Kasumi-1 (cell line): ENCODE measurements around the gene DCUN1D2.
"Not testable (repeated sequence)": the region's sequence is repeated elsewhere in the genome, so short reads cannot be mapped to it uniquely, and the experiment has no call there.

Experiments used
- DNase-seq, 2 experiments: peaks; one replicate each; lab custom pipeline; 2025; lab: John Stamatoyannopoulos, UW

Gene DCUN1D2

GRCh38 chr13:113445791-113446487, 44.6 kb downstream of the DCUN1D2 start:
- DNase-seq = no peak

GRCh38 chr13:113443991-113444390, 46.5 kb downstream of the DCUN1D2 start:
- DNase-seq = no peak

DNA sequence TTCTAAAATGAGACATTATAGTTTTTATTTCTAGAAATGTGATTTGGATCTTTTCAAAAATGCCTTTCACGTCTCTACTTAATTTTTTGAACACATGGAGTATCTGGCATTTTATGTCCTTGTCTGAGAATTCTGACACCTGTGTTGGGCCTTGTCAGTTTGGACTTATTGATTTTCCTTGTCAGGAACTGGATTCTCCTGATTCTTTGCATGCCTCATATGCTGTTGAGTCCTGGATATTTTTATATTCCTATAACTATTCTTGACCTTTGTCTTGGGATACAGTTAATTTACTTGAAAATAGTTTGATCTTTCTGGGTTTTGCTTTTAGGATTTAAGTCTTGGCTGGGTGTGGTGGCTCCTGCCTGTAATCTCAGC, 47.5 kb downstream of the DCUN1D2 start:
- no peak for DNase-seq

DNA sequence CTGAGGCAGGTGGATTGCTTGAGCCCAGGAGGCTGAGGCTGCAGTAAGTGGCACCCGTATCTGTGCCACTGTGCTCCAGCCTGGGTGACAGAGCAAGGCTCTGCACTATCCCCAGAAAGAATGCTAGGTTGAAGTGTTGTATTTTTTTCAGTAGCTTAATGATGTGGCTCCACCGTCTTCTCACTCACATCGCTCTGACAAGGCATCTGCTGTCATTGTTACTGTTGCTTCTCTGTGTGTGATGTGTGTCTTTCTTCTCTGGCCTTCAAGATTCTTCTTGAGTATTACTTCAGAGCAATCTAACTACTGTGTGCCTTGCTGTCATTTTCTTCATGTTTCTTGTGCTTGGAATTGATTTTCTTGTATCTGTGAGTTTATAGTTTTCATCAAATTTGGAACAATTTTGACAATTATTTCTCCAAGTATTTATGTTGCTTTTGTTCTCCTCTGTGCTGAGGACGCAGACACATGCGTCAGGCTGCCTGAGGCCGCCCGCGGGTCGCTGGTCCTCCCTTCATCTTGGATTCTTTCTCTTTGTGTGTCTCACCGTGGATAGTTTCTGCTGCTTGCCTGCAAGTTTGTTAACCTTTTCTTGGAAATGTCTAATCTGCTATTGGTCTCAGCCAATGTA, 48.0 kb downstream of the DCUN1D2 start:
- no peak for DNase-seq

GRCh38 chr13:113441661-113442060, 48.9 kb downstream of the DCUN1D2 start:
- no peak for DNase-seq

DNA sequence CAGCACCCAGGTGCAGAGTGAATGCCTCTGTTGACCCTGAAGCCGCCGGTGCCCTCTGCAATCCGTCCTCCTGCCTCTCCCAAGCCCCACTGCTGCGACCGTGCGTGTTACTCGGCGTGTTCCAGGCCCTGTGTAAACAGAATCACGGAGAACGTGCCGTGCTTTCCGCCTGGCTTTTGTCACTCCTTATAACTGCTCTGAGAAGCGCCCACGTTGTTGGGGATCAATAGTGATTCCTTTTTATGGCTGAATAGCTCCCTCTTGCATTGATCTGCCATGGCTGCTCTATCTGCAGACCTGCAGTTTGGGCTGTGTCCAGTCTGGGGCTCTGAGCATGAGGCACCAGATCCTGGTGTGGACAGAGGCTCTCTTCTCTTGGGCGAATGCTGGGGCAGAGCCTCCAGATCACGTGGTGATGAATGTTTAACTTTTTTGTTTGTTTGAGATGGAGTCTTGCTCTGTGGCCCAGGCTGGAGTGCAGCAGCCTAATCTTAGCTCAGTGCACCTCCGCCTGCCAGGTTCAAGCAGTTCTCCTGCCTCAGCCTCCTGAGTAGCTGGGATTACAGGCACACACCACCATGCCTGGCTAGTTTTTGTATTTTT, 53.0 kb downstream of the DCUN1D2 start:
- DNase-seq = no peak

DNA sequence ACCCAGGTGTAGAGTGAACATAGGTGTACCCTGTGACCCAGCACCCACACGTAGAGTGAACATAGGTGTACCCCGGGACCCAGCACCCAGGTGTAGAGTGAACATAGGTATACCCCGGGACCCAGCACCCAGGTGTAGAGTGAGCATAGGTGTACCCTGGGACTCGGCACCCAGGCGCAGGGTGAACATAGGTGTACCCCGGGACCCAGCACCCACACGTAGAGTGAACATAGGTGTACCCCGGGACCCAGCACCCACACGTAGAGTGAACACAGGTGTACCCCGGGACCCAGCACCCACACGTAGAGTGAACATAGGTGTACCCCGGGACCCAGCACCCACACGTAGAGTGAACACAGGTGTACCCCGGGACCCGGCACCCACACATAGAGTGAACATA, 53.6 kb downstream of the DCUN1D2 start:
- DNase-seq = not testable (repeated sequence)

DNA sequence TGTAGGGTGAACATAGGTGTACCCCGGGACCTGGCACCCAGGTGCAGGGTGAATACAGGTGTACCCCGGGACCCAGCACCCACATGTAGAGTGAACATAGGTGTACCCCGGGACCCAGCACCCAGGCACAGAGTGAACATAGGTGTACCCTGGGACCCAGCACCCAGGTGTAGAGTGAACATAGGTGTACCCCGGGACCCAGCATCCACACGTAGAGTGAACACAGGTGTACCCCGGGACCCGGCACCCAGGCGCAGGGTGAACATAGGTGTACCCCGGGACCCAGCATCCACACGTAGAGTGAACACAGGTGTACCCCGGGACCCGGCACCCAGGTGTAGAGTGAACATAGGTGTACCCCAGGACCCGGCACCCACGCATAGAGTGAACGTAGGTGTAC, 54.6 kb downstream of the DCUN1D2 start:
- DNase-seq = not testable (repeated sequence)

DNA sequence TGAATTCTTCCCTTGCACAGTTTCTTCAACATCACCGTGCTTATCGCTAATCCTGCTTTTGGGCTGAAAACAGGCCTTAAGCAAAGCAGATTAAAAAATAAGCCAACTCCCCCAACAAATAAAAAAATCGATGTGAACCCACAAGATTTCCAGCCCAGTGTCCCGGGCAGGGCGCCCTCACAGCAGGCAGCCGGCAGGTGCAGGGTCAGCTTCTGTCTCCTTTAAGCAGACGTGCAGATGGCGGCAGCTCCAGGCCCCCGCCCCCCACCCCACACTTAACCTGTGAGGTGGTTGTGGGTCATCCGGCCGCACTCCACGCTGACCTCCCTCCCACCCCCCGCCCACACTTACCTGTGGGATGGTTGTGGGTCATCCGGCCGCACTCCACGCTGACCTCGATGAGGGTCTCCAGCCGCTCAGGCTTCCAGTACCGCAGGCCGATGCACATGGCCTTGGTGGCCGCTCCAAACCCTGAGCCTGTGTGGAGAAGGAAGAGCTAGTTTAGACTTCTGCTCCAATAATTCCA, 57.1 kb downstream of the DCUN1D2 start:
- DNase-seq = no peak

- DNase-seq = no peak
Observed at GRCh38 chr13:113432506-113433270, 57.8 kb downstream of the DCUN1D2 start.

GRCh38 chr13:113431171-113431570, 59.3 kb downstream of the DCUN1D2 start:
- no peak for DNase-seq

GRCh38 chr13:113430378-113431110, 60.0 kb downstream of the DCUN1D2 start:
- no peak for DNase-seq

DNA sequence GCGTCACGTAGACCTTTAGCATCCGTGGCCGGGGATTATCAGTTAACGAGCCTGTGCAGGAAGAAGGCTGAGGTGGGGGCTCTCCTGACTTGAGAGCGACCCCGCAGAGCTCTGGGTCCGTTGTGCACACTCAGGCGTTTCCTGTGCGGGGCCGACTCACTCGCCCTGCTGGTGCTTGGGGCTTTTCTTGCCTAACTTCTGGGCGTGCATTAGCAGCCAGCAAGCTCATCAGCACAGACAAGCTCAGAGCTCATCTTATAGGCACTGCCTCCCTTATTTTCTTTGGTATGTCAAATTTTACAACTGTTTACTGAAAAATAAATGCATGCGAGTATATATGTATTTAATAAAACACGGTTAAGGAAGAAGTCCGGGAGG, 60.9 kb downstream of the DCUN1D2 start:
- no peak for DNase-seq

DNA sequence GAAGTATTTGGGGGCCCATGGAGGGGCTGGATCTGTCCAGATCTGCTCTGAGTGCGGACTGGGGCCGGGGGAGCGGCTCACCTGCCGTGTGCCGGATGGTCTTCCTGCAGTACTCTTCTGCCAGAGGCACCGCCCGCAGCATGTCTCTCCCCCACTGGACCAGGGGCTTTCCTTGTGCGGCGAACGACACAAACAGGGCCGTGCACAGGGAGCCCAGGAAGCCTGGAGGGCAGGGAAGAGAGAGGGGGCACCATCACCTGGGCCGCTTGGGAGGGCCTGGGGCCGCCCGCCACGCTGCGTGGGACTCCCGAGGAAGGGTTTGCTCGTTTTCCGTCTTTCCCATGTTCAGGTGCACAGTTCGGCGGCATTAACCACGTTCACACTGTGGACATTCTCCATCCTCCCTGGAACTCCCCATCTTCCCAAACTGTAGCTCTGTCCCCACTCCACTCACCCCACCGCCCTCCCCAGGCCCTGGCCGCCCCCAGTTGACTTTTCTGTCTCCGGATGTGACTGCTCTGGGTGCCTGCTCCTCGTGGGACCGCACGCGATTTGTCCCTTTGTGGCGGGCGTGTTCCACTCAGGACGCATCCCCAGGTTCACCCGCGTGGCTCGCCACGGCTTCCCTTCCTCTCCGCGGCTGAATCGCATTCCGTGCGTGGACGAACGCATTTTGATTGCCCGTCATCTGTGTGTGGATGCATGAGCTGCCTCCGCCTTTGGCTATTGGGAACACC, 61.5 kb downstream of the DCUN1D2 start:
- no peak for DNase-seq

DNA sequence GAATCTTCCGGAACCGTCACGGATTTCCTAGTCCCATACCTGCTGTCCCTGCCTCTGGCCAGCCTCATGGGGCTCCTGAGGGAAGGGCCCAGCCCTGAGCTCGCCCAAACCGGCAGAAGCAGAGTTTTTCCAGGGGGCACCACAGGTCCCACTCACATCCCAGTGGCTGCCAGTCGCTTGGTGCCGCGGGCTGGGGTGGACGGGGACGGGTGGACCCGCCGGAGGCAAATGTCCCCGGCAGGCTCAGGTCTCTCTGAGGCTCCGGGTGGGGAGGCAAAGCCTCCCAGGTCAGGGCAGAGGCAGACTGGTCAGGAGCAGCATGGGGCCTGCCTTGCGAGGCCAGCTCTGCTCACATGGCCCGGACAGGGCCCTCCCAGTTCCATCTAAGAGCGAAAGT, 62.0 kb downstream of the DCUN1D2 start:
- DNase-seq = no peak

DNA sequence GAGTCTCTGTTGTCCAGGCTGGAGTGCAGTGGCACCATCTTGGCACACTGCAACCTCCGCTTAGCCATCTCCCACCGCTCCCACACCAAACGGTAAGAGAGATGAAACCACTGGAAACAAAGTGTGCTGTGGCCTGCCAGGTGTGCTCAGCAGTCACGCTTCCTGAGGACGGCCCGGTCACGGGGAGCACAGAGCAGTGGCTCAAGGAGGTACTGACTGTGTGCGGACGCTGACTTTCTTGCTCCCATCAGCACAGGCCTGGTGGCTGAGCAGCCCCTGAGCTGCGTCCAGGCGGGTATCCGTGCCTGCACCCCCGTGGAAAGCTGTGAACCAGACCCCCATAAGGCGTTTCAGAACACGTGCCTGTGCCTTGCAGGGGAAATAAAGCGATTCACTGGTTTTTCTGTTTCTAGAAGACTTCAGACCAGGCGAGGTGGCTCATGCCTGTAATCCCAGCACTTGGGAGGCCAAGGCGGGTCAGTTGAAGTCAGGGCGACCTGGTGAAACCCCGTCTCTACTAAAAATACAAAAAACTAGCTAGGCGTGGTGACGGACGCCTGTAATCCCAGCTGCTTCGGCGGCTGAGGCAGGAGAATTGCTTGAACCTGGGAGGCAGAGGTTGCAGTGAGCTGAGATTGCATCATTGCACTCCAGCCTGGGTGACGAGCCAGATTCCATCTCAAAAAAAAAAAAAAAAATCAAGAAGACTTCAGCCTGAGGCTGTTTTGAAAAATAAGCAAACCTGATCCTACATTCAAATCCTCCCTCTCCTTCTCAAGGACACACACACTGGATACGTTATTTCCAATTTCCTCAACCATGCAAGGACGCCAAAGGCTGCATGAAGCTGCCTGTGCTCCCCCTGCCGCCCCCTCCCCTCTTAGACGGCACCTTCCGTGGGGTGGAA, 62.7 kb downstream of the DCUN1D2 start:
- DNase-seq = no peak

DNA sequence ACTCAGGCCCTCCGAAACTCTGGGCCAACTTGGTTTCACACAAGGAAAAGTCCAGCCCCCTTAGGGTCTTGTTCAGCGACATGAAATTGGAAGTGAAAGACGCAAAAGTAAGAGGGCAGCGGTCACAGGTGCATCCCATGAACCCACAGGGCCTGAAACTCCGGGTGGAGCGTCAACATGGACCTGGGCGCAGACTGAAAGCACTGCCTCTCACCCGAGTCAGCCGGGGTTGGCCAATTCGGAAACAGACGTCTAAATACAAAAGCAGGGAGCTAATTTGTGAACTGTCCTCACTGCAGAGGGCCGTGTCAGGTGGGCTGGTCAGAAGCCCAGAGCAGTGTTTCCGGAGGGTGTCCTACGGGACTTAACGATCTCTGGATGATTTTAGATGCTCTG, 63.9 kb downstream of the DCUN1D2 start:
- DNase-seq = no peak

DNA sequence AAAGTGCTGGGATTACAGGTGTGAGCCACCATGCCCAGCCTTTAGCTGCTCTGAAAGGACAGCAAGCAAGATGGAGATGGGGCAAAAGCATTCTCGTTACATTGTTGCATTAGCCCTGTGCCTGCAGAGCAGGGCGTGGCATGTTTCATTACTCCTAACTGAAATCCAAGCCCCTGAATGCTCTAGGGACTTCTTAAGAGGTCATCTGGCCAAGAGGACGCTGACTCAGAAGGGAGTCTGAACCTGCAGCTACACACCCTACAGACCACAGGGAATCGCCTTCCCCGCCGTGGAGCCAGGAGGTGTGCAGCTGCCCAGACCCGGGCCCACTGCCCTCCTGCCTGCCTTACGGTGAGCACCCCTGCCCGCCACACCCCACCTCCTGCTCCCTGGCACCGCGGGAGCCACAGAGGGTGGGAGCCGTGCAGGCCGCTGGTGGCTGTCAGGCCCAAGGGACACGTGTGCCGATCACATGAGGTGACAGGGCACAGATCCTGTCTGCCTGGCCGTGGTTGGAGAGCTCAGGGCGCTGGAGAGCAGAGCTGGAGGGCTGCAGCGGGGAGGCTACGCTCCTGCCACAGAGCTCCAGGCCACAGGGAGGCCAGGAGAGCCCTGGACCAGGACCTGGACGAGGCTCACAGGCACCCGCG, 64.4 kb downstream of the DCUN1D2 start:
- DNase-seq = no peak

- no peak for DNase-seq
Observed at GRCh38 chr13:113423520-113424163, 66.9 kb downstream of the DCUN1D2 start.
